CD4-positive, alpha-beta T cell treated with Interleukin-6 for 4 hours (primary cell): ENCODE measurements around the gene PHOX2A.

Experiments
- DNase-seq: peaks from one replicate; pipeline ENCODE4 v3.0.0-alpha.2; 2020; ENCODE audit warnings: mixed read lengths

PHOX2A gene

GRCh38 chr11:72247584-72247983, 3.6 kb upstream of the PHOX2A start:
- no peak for DNase-seq

GRCh38 chr11:72245263-72245816, 1.4 kb upstream of the PHOX2A start:
- DNase-seq: no peak

- no peak for DNase-seq
These were observed 636 bp upstream of the PHOX2A start for GRCh38 chr11:72244361-72245262.

GRCh38 chr11:72243173-72244059, 560 bp downstream of the PHOX2A start:
- DNase-seq: no peak

GRCh38 chr11:72242141-72242540, 1.8 kb downstream of the PHOX2A start:
- no peak for DNase-seq

- no peak for DNase-seq
These were observed 2.6 kb downstream of the PHOX2A start for GRCh38 chr11:72241291-72241781.

- no peak for DNase-seq
These were observed 3.3 kb downstream of the PHOX2A start for GRCh38 chr11:72240461-72241290.

GRCh38 chr11:72239849-72240460, 4.0 kb downstream of the PHOX2A start:
- DNase-seq: no peak

- no peak for DNase-seq
These were observed 4.6 kb downstream of the PHOX2A start for GRCh38 chr11:72239313-72239848.

- DNase-seq: no peak
These were observed 5.3 kb downstream of the PHOX2A start for GRCh38 chr11:72238492-72239312.

- peak; percentile 62 for DNase-seq
These were observed 5.9 kb downstream of the PHOX2A start for GRCh38 chr11:72238040-72238450.

- DNase-seq: no peak
These were observed 6.7 kb downstream of the PHOX2A start for GRCh38 chr11:72237112-72237931.

- no peak for DNase-seq
These were observed 7.2 kb downstream of the PHOX2A start for GRCh38 chr11:72236774-72237111.

GRCh38 chr11:72236083-72236697, 7.8 kb downstream of the PHOX2A start:
- no peak for DNase-seq

- no peak for DNase-seq
These were observed 8.5 kb downstream of the PHOX2A start for GRCh38 chr11:72235351-72236057.

GRCh38 chr11:72234920-72235319, 9.1 kb downstream of the PHOX2A start:
- no peak for DNase-seq

- DNase-seq: no peak
These were observed 9.5 kb downstream of the PHOX2A start for GRCh38 chr11:72234514-72234830.

- DNase-seq: no peak
These were observed 10.0 kb downstream of the PHOX2A start for GRCh38 chr11:72233773-72234513.
